Activated CD8-positive, alpha-beta memory T cell treated with anti-CD3 and anti-CD28 coated beads, Interleukin-2, amount 50 U/mL, for 1 hour (primary cell): ENCODE results near the gene POM121L12.

Experiments used
- DNase-seq: peaks from one replicate; pipeline ENCODE4 v3.0.0-alpha.2; 2020; ENCODE audit errors: extremely low read depth

Gene POM121L12

GRCh38 chr7:53035499-53036412 is at the start of gene POM121L12:
TSS of gene POM121L12 (plus strand) at chr7:53035633. CDS start at chr7:53035672, 39 bp downstream.
- no peak for DNase-seq

- DNase-seq: no peak
Measured at GRCh38 chr7:52992001-52992400, 43.4 kb upstream of the POM121L12 start.

- no peak for DNase-seq
Measured at GRCh38 chr7:52992479-52993162, 42.8 kb upstream of the POM121L12 start.

GRCh38 chr7:52995676-52996075 is 39.8 kb upstream of the POM121L12 start:
- DNase-seq: no peak

- no peak for DNase-seq
Measured at GRCh38 chr7:53001221-53001620, 34.2 kb upstream of the POM121L12 start.

GRCh38 chr7:53002389-53002788 is 33.0 kb upstream of the POM121L12 start:
- DNase-seq: no peak

GRCh38 chr7:53003653-53004445 is 31.6 kb upstream of the POM121L12 start:
- no peak for DNase-seq

- no peak for DNase-seq
Measured at GRCh38 chr7:53013925-53014324, 21.5 kb upstream of the POM121L12 start.

GRCh38 chr7:53015463-53015862 is 20.0 kb upstream of the POM121L12 start:
- DNase-seq: no peak

GRCh38 chr7:53022893-53023292 is 12.5 kb upstream of the POM121L12 start:
- no peak for DNase-seq

GRCh38 chr7:53048638-53049037 is 13.2 kb downstream of the POM121L12 start:
- no peak for DNase-seq

- DNase-seq: no peak
Measured at GRCh38 chr7:53050433-53050832, 15.0 kb downstream of the POM121L12 start.

GRCh38 chr7:53059591-53059990 is 24.2 kb downstream of the POM121L12 start:
- DNase-seq: no peak

- no peak for DNase-seq
Measured at GRCh38 chr7:53060066-53060465, 24.6 kb downstream of the POM121L12 start.

GRCh38 chr7:53062796-53063195 is 27.4 kb downstream of the POM121L12 start:
- no peak for DNase-seq

- DNase-seq: no peak
Measured at GRCh38 chr7:53068673-53069072, 33.2 kb downstream of the POM121L12 start.

- DNase-seq: no peak
Measured at GRCh38 chr7:53070883-53071282, 35.5 kb downstream of the POM121L12 start.
